Loucy (cell line): Measurements from ENCODE around the gene TBCD.
"Not testable (repeated sequence)": the region's sequence is repeated elsewhere in the genome, so short reads cannot be mapped to it uniquely, and the experiment has no call there.

Experiments used
- H2AFZ ChIP-seq: fragments of 200-600 bp; sonication (generic); 2 replicates; pipeline ENCODE4 v1.6.0; 2016; ENCODE audit warnings: antibody characterized with exemption, mild to moderate bottlenecking, low read length, moderate library complexity
- H3F3A ChIP-seq: fragments of 200-600 bp; 2 replicates; pipeline ENCODE4 v1.6.0; 2016; ENCODE audit warnings: antibody characterized with exemption, low read depth, mild to moderate bottlenecking
- H3K27me3 ChIP-seq: fragments of 200-600 bp; sonication (generic); 2 replicates; pipeline ENCODE4 v1.6.1; 2014; ENCODE audit warnings: low read length, mild to moderate bottlenecking; ENCODE audit not compliant: insufficient read depth, poor library complexity, severe bottlenecking
- H3K36me3 ChIP-seq: fragments of 200-600 bp; sonication (generic); 2 replicates; pipeline ENCODE4 v1.6.1; 2016; ENCODE audit warnings: low read length; ENCODE audit not compliant: insufficient read depth
- H3K4me1 ChIP-seq: fragments of 200-600 bp; sonication (generic); 2 replicates; pipeline ENCODE4 v1.5.1; 2014; ENCODE audit warnings: low read length, mild to moderate bottlenecking; ENCODE audit not compliant: insufficient read depth, poor library complexity, severe bottlenecking
- H3K4me2 ChIP-seq: fragments of 200-600 bp; sonication (generic); 2 replicates; pipeline ENCODE4 v1.6.0; 2014; ENCODE audit warnings: antibody characterized with exemption, low read length, low read depth, mild to moderate bottlenecking; ENCODE audit not compliant: poor library complexity, severe bottlenecking
- H3K4me3 ChIP-seq: fragments of 200-600 bp; sonication (generic); 2 replicates; pipeline ENCODE4 v1.5.1; 2014; ENCODE audit warnings: low read length, mild to moderate bottlenecking, mixed read lengths; ENCODE audit not compliant: poor library complexity, severe bottlenecking
- H3K79me2 ChIP-seq: fragments of 200-600 bp; sonication (generic); 2 replicates; pipeline ENCODE4 v1.6.1; 2014; ENCODE audit warnings: low read length; ENCODE audit not compliant: insufficient read depth
- H3K9ac ChIP-seq: fragments of 200-600 bp; sonication (generic); 2 replicates; pipeline ENCODE4 v1.6.0; 2014; ENCODE audit warnings: mild to moderate bottlenecking, low read depth, low read length, moderate library complexity; ENCODE audit not compliant: poor library complexity, severe bottlenecking
- H3K9me2 ChIP-seq: fragments of 200-600 bp; sonication (generic); replicated peaks from 2 replicates; pipeline ENCODE4 v1.6.1; 2016; ENCODE audit warnings: low read depth, low read length, mixed read lengths
- H3K9me3 ChIP-seq: fragments of 200-600 bp; sonication (generic); 2 replicates; pipeline ENCODE4 v1.6.1; 2014; ENCODE audit warnings: mild to moderate bottlenecking, antibody characterized with exemption, low read length, low read depth; ENCODE audit not compliant: insufficient read depth
- H4K20me1 ChIP-seq: fragments of 200-600 bp; sonication (generic); 2 replicates; pipeline ENCODE4 v1.6.0; 2014; ENCODE audit warnings: antibody characterized with exemption, low read length, mild to moderate bottlenecking; ENCODE audit not compliant: insufficient read depth, poor library complexity, severe bottlenecking
- CTCF ChIP-seq: fragments of 200-600 bp; sonication (generic); conservative IDR thresholded peaks from 2 replicates; pipeline ENCODE4 v1.5.1; 2014; ENCODE audit warnings: mild to moderate bottlenecking, antibody characterized with exemption, low read length
- EZH2phosphoT487 ChIP-seq: fragments of 200-600 bp; IDR thresholded peaks from 2 replicates; pipeline ENCODE4 v1.6.1; 2018; ENCODE audit warnings: antibody characterized with exemption, mild to moderate bottlenecking, moderate library complexity, borderline replicate concordance

Gene TBCD

GRCh38 chr17:82767041-82767754 lies 15.3 kb downstream of the TBCD start:
- Histone ChIP-seq H3K4me1 (no peaks in the 10 kb centered on the region), H3K4me2 (no peak overlapping the region), H3F3A (peaks cover 6% of the 10 kb centered on the region; the same call in 1 of the 2 replicates), H3K4me3 (no peak overlapping the region), H3K27me3 (no peaks in the 10 kb centered on the region), H4K20me1 (peaks cover 8% of the 10 kb centered on the region), H3K9me3 (no peaks in the 10 kb centered on the region), H3K36me3 (peaks cover 75% of the 10 kb centered on the region; the same call in 1 of the 2 replicates), H3K79me2 (peaks cover 16% of the 10 kb centered on the region), H3K9ac (no peak overlapping the region), H3K9me2 (no peaks in the 10 kb centered on the region), H2AFZ (no peak overlapping the region)
- no peak for TF ChIP-seq EZH2phosphoT487
- TF ChIP-seq CTCF: peak; percentile 73

DNA sequence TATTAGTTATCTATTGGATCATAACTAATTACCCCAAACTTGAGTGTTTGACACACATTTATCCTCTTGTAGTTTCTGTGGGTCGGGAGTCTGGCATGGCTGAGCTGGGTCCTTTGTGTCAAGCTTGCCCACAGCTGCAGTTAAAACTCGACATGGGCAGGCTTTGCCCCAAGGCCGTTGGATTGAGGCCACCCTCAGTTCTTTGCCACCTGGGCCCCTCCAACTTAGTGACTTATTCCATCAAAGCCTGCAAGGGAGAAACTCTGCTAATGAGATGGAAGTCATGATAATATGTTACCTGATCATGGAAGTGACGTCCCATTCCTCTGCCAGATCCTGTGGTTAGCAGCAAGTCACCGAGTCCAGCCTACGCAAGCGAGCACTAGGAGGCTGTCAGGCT lies 17.2 kb downstream of the TBCD start:
- Histone ChIP-seq H3K4me2 (no peak overlapping the region), H3K4me3 (no peak overlapping the region), H3K27me3 (no peaks in the 10 kb centered on the region), H3K36me3 (peaks cover 76% of the 10 kb centered on the region; the same call in 1 of the 2 replicates), H3F3A (peaks cover 6% of the 10 kb centered on the region; the same call in 1 of the 2 replicates), H3K79me2 (peaks cover under 1% of the 10 kb centered on the region; the same call in 1 of the 2 replicates), H4K20me1 (peaks cover 5% of the 10 kb centered on the region), H3K4me1 (no peaks in the 10 kb centered on the region), H3K9me3 (no peaks in the 10 kb centered on the region), H2AFZ (no peak overlapping the region), H3K9me2 (no peaks in the 10 kb centered on the region), H3K9ac (no peak overlapping the region)
- TF ChIP-seq CTCF: no peak
- TF ChIP-seq EZH2phosphoT487: no peak

DNA sequence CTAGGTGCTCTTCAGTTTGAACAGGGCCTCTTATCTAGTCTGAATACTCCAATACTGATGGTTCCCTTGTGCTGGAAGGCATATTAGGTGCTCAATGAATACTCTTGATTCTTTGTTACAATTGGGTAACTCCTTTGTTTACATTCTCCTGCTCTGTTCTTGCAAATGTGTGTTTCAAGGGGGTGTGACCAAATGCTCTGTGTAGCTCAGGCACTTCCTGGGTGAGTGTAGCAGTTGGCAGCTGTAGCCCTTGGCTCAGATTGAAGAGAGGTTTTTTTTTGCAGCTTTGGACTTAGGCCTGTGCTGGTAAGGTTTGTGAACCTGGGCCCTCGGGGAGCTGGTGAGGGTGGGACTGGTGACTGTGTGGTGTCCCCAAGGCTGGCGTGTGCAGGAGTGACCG lies 20.2 kb downstream of the TBCD start:
- Histone ChIP-seq H3K36me3 (peaks cover 69% of the 10 kb centered on the region; the same call in 1 of the 2 replicates), H3K79me2 (peaks cover 10% of the 10 kb centered on the region; the same call in 1 of the 2 replicates), H3K9ac (no peak overlapping the region), H3K9me3 (no peaks in the 10 kb centered on the region), H3K4me1 (peaks cover 18% of the 10 kb centered on the region), H3K9me2 (no peaks in the 10 kb centered on the region), H3F3A (no peaks in the 10 kb centered on the region; the same call in 1 of the 2 replicates), H3K27me3 (no peaks in the 10 kb centered on the region), H3K4me2 (no peak overlapping the region), H4K20me1 (peaks cover 18% of the 10 kb centered on the region), H2AFZ (no peak overlapping the region), H3K4me3 (no peak overlapping the region)
- TF ChIP-seq EZH2phosphoT487 (no peak), CTCF (no peak)

GRCh38 chr17:82774456-82774855 lies 22.6 kb downstream of the TBCD start:
- peak overlapping the region; percentile 63 for H3K4me2 ChIP-seq
- H3F3A ChIP-seq, H3K9me3 ChIP-seq, H2AFZ ChIP-seq, H3K4me3 ChIP-seq, H3K9me2 ChIP-seq, H3K9ac ChIP-seq, H3K27me3 ChIP-seq: not testable (repeated sequence)
- H3K36me3 ChIP-seq: peaks cover 47% of the 10 kb centered on the region; the same call in 1 of the 2 replicates
- H4K20me1 ChIP-seq: peaks cover 21% of the 10 kb centered on the region
- H3K79me2 ChIP-seq: peaks cover 15% of the 10 kb centered on the region; the same call in 1 of the 2 replicates
- peaks cover 18% of the 10 kb centered on the region for H3K4me1 ChIP-seq
